ENCODE data around the gene RARRES2.

- no peak for TF ChIP-seq CTCF (IDR thresholded peaks at IDR 0.05)
- TF ChIP-seq POLR2A (IDR thresholded peaks at IDR 0.05), result no peak
Observed at GRCh38 chr7:150324373-150324961, 17.0 kb downstream of the RARRES2 start.

Data from suprapubic skin (tissue), 3 donors.